T-helper 2 cell treated with Interferon-gamma antibody and Interleukin-4, amounts not matched to agents 100 ng/mL and 5 ng/mL, for 36 hours (primary cell): ENCODE data around the gene ATP10A. TPM values are rescaled to one million over a fixed set of nuclear protein-coding genes. Genes with fewer than 3 reads are reported as not detected.

Experiments
- intact Hi-C: fragments of 100-400 bp; cut with micrococcal nuclease; formaldehyde crosslinking; loops from one replicate; pipeline ENCODE4 v1.15.1; 2023
- total RNA-seq: library from RNA; stranded (reverse); gene quantifications from 2 replicates; pipeline ENCODE4 v1.2.3, GENCODE V29; 2022

Gene ATP10A
- total RNA-seq, 1 donor from 2014 or later, result 60.2 TPM

DNA sequence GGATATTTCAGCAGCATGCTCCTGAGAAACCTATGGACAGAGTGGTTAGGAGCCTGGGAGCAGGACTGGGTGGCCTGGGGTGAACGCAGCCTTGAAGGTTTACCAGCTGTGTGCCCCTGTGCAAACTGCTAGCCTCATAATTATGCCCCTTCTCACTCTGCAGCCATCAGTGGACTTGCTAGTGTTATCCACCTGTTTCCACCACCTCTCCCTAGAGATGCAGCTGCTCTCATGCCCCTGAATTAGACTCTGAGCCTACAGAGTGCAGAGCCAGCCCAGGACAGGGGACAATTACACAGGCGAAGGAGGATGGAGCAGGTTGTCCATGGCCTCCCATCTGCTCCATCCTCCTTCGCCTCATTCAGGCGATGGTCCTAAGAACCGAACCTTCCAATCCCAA, 175.9 kb downstream of the ATP10A start:
- intact Hi-C loops, result no loop called here

GRCh38 chr15:25686780-25687179, 176.3 kb downstream of the ATP10A start:
- intact Hi-C loops, result no loop called here

- intact Hi-C loops, result no loop called here
These were observed 178.4 kb downstream of the ATP10A start for GRCh38 chr15:25684521-25685431.

- intact Hi-C loops, result no loop called here
These were observed 179.2 kb downstream of the ATP10A start for GRCh38 chr15:25683911-25684310.

DNA sequence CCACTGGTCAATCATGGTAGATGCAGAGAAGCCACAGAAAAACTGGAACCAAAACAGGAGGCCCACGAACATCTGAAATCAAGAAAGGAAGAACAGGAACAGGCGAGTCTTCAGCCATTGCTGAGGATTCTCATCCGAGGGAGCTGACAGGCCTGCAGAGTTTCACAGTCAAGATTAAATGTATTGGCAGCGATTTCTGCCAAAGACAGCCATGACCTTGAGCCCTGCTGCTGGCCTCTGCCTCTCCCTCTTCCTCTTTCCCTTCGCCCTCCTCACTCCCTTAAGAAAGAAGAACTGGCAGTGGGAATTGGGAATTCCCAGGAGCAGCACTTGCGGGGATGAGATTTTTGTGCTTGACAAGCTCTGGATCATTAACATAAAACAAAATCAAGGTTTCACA, 179.7 kb downstream of the ATP10A start:
- intact Hi-C loops, result no loop called here

GRCh38 chr15:25682340-25682739, 180.8 kb downstream of the ATP10A start:
- intact Hi-C loops, result no loop called here

DNA sequence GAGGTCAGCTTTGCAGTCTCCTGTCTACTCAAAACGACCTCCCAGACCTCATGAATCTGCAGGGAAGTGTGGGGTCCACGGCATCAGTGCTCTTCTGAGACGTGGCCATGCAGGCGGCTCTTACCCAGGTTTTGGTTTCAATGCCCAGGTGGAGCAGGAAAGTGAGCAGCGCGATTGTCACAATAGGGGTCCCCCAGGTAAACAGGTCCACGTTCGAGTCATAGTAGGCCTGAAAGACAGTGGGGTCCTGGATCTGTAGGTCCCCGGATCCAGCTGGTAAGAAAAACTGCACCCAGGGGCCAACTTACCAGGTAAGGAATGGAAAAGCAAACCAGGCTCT, 182.5 kb downstream of the ATP10A start:
- intact Hi-C loops, result no loop called here

DNA sequence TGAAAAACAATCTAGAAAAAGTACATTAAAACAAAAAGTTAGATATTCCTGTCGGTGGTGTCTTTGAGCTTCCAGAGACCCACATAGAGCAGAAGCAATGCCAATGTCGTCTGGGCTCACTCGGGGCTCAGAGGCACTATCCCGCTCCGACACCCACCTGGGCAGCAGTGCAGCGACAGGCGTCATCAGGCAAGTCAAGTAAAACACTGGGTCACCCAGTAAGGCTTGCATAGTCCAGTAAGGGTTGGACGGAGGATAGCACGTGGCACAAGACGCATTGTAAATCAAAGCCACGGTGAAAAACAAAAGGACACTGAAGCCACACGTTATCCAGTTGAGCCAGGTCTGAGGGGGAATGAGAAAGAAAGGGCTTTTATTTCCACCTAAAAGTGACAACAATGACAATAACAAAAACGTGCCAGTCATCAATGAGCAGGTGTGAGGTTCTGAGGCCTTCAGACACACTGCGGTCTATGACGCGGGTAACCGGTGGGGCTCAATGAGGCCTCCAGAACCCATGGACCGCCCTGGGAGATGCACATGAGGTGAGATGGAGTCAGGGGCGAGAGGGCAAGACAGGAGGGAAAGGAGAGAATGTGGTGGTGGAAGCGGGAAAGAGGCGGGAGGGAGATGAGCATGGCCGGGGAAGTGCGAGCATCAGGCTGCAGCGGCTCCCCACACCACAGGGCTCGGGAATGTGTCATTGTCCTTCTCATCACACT, 183.0 kb downstream of the ATP10A start:
- intact Hi-C loops, result no loop called here

GRCh38 chr15:25679492-25679891, 183.6 kb downstream of the ATP10A start:
- intact Hi-C loops, result no loop called here

DNA sequence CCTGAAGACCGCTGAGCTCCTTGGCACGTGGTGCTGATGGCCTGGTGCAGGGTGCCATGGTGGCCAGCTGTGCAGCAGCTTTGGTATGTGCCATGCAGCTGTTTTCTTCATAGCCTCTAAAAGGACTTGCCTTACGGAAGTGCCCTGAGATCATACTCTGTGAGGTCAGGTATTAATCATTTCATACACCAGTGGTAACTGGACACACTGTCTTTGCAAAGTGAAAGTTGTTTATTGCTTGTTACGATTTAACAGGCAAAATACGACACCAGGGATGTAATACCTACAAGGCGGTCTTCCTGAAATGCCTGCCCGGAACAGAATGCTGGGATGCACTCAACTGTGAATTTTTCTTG, 184.6 kb downstream of the ATP10A start:
- intact Hi-C loops, result no loop called here

- intact Hi-C loops, result no loop called here
These were observed 185.2 kb downstream of the ATP10A start for GRCh38 chr15:25677719-25678499.

GRCh38 chr15:25676070-25676469, 187.1 kb downstream of the ATP10A start:
- intact Hi-C loops, result no loop called here

GRCh38 chr15:25675396-25675795, 187.7 kb downstream of the ATP10A start:
- intact Hi-C loops, result no loop called here

- intact Hi-C loops, result no loop called here
These were observed 188.2 kb downstream of the ATP10A start for GRCh38 chr15:25674913-25675312.

DNA sequence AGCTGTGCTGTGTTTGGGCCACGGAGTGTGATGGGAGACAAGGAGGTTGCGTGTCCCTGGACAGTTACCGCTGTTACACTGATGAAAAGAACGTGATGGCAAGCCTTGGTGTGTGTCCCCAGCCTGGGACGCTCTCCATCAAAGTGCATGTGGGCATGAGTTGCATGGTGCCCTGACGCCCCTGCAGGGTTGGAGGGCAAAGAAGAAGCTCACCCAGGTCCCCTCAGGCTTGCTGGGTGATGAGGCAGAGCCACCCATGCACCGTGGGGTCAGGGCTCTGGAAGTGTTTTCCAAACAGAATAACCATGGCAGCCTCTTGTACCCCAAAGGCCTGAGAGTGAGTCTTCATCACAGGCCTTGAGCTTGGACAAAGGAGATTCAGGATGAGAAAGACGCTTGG, 189.2 kb downstream of the ATP10A start:
- intact Hi-C loops, result no loop called here

DNA sequence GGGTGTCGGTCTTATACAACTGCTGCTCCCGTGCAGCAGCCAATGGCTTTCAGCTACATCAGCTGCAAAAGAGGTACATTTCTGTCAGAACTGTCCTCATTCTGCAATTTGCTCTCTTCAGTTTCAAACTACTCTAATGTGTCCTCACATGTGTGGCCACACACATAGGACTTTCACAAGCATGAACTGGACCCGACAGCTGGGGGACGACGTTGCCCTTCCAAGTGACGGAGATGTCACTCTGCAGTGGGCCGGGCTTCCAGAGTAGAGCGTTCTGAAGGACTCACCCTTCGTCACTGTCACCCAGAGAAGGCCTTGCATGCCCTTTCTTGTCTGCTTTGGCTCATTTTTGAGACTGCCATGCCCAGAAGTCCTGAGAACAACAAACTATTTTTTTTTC, 189.8 kb downstream of the ATP10A start:
- intact Hi-C loops, result no loop called here

DNA sequence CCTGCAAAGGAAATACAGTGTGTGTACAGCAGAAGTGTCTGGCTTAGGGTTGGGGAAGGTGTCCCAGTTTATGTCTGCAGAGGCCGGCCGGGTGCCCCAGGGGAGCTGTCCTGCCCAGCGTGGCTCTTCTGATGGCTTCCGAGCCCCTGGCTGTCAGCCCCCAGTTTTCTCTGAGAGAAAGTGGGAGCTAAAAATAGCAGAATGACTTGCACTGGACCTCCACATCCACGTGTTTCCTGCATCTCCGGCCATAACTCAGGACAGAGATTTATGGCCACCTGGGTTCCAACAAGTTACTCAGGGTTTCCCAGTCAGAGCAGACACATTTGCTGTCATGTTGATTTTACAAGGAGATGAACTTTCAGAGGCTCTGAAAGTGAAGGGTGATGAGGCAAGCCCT, 192.0 kb downstream of the ATP10A start:
- intact Hi-C loops, result no loop called here

- intact Hi-C loops, result no loop called here
These were observed 192.5 kb downstream of the ATP10A start for GRCh38 chr15:25670621-25671020.

DNA sequence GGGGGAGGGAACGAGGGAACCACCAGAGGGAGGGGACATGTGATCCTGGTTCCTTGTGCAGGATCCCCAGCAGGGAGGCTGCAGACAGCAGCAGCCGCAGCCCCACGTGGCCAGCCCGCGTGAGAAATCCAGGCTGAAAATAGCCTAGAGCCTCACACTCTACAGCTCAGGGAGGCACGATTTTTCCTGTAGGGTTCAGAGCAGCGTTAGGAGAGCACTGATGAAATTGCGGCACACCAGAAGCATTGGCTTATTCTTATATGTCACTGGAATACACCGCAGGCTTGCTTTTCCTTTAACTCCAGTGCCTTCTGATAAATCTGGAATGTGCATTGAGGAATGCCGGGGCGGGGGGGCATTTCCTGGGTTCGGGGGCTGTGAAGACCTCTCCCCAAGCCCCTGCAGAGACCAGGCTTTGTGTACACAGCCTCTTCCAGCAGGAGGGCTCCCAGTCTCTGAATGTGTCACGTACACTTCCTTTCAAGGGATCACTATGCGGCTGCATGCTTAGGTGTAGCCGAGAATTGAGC, 193.0 kb downstream of the ATP10A start:
- intact Hi-C loops, result no loop called here

DNA sequence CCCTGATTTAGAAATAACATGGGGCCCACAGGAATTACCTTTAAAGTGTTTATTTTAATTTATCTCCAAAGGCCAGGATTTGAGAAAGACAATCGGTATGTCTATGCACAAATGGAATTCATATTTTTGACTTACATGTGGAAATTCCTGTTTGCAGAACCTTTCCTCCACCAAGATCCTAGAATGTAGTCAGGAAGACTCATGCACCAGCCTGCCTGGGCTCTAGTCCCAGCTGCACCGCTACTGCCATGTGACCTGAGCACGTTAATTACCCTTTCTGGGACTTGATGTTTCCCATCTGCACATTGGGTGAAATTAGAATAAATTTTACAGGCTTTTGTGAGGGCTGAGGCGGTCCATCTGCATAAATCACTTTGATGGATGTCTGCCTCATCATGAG, 194.2 kb downstream of the ATP10A start:
- intact Hi-C loops, result no loop called here

DNA sequence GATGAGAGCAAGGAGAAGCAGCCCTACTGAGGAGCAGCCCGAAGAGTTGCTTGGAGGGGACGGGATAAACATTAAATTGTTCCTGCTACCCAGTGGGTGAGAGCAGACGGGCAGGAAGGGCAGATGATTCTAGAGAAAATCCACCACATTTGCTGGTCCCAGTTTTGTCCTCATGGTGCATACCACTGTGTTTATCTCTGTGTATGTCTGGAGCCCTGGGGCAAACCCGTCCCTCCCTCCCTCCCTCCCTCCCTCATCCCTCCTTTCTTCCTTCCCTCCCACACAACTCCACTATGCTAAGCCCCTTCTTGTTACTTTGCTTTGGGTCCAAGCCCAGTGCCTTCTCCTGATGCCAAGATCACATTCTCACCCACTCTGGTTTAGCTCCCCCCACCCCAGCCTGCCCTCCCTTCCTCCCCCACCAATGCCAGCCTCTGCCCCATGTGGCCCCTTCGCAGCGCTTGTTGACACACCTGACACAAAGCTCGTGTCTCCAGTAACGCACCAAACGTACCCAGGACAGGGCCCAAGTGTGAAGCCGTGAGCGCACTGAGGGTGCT, 194.8 kb downstream of the ATP10A start:
- intact Hi-C loops, result no loop called here

DNA sequence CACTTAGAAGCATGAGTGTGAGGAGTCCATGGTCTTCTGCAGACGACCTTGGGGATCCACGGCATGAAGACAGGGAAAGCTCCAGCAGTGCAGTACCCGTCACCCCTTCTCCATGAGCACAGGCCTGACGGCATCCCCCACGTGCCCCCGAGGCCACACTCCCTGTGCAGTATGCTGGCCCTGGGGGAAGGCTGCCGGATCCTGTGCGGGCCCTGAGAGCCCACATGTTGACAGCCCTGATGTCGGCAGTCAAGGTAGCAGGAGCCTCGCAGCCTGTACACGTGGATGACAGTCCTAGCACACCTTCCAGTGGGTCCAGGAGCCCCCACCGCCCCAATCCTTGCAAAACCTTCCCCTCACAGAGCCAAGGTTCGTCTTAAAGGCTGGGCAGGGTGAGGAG, 195.3 kb downstream of the ATP10A start:
- intact Hi-C loops, result no loop called here
